ENCODE measurements around the gene BACH2.

BACH2 gene

DNA sequence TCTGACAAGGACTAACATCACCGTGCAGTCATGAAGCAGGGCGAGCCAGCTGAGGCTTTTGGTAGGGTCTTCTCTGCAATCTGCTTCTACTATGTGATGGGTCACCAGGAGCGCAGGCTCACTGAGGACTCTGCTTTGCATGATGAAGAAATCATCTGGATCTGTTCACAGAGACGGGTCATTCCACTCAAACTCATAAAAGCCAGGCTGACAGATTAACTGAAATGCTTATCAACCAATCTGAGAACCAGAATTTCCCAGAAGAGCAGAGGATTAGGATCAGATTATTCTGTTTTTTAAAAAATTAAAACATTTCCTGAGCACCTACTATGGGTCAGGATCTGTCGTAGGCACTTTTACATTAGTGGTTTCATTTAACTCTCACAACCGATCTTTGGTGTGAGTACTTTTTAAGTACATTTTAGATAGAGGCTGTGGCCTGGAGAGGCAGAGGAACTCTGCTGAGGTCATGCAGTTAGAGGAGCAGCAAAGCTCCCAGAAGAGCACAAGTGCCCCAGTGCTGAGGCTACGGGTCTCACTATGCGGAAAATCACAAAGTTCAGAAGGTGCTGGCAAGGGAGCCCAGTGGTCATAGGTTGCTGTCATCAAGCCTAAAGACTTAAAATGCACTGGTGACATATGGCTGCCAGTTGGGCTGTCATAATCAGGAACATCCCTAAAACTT is 109.1 kb downstream of the BACH2 start:
- DNase-seq (ENCODE audit: low read depth in 1 of 2, low spot score in 1 of 2), result no peak
- Histone ChIP-seq H3K27ac (replicated peaks) (no peak overlapping the region), H3K27me3 (ENCODE audit: insufficient read depth, poor library complexity, severe bottlenecking) (no peaks in the 10 kb centered on the region), H3K4me3 (replicated peaks; ENCODE audit: insufficient read depth, low read length) (no peak overlapping the region)
- TF ChIP-seq, protein P1, sequence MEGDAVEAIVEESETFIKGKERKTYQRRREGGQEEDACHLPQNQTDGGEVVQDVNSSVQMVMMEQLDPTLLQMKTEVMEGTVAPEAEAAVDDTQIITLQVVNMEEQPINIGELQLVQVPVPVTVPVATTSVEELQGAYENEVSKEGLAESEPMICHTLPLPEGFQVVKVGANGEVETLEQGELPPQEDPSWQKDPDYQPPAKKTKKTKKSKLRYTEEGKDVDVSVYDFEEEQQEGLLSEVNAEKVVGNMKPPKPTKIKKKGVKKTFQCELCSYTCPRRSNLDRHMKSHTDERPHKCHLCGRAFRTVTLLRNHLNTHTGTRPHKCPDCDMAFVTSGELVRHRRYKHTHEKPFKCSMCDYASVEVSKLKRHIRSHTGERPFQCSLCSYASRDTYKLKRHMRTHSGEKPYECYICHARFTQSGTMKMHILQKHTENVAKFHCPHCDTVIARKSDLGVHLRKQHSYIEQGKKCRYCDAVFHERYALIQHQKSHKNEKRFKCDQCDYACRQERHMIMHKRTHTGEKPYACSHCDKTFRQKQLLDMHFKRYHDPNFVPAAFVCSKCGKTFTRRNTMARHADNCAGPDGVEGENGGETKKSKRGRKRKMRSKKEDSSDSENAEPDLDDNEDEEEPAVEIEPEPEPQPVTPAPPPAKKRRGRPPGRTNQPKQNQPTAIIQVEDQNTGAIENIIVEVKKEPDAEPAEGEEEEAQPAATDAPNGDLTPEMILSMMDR (IDR thresholded peaks at IDR 0.05; ENCODE audit: insufficient read depth, low read length), result no peak
- TF ChIP-seq SPI1 (IDR thresholded peaks at IDR 0.05; ENCODE audit: borderline replicate concordance, low read depth) (no peak), POLR2AphosphoS5 (IDR thresholded peaks at IDR 0.05; ENCODE audit: low read depth) (no peak), GABPA (IDR thresholded peaks at IDR 0.05; ENCODE audit: low read depth) (no peak)
- TF ChIP-seq, protein P2, sequence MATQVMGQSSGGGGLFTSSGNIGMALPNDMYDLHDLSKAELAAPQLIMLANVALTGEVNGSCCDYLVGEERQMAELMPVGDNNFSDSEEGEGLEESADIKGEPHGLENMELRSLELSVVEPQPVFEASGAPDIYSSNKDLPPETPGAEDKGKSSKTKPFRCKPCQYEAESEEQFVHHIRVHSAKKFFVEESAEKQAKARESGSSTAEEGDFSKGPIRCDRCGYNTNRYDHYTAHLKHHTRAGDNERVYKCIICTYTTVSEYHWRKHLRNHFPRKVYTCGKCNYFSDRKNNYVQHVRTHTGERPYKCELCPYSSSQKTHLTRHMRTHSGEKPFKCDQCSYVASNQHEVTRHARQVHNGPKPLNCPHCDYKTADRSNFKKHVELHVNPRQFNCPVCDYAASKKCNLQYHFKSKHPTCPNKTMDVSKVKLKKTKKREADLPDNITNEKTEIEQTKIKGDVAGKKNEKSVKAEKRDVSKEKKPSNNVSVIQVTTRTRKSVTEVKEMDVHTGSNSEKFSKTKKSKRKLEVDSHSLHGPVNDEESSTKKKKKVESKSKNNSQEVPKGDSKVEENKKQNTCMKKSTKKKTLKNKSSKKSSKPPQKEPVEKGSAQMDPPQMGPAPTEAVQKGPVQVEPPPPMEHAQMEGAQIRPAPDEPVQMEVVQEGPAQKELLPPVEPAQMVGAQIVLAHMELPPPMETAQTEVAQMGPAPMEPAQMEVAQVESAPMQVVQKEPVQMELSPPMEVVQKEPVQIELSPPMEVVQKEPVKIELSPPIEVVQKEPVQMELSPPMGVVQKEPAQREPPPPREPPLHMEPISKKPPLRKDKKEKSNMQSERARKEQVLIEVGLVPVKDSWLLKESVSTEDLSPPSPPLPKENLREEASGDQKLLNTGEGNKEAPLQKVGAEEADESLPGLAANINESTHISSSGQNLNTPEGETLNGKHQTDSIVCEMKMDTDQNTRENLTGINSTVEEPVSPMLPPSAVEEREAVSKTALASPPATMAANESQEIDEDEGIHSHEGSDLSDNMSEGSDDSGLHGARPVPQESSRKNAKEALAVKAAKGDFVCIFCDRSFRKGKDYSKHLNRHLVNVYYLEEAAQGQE (IDR thresholded peaks at IDR 0.05; ENCODE audit: insufficient replicate concordance, low read depth), result no peak

- Histone ChIP-seq H3K4me3 (replicated peaks; ENCODE audit: insufficient read depth, low read length) (no peak overlapping the region), H3K27ac (replicated peaks) (no peak overlapping the region), H3K27me3 (ENCODE audit: insufficient read depth, poor library complexity, severe bottlenecking) (no peaks in the 10 kb centered on the region)
- no peak for DNase-seq (ENCODE audit: low read depth in 1 of 2, low spot score in 1 of 2)
- no peak for TF ChIP-seq POLR2AphosphoS5 (IDR thresholded peaks at IDR 0.05; ENCODE audit: low read depth)
- TF ChIP-seq GABPA (IDR thresholded peaks at IDR 0.05; ENCODE audit: low read depth), result no peak
- TF ChIP-seq, protein P1 (IDR thresholded peaks at IDR 0.05; ENCODE audit: insufficient read depth, low read length), result no peak
- no peak for TF ChIP-seq SPI1 (IDR thresholded peaks at IDR 0.05; ENCODE audit: borderline replicate concordance, low read depth)
- TF ChIP-seq, protein P2 (IDR thresholded peaks at IDR 0.05; ENCODE audit: insufficient replicate concordance, low read depth), result no peak
Measured at GRCh38 chr6:90186637-90187371, 109.8 kb downstream of the BACH2 start.

DNA sequence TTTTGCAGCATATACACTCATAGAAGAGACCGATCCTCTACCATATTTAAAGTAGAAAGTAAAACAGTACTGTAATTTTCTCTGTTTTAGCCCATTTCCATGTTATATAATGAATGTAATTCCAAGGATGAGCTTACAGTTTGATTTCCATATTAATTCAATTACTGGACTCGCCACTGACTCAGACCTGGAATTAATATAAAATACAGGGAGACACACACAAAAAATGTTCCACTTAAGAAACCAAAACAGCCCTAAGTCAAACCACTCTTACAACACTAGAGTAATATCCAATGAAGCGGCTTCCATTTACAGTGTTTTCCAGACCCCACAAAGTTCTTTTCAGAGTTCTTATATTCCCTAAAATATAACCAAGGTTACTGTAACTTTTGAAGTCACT is 110.6 kb downstream of the BACH2 start:
- H3K27me3 ChIP-seq (ENCODE audit: insufficient read depth, poor library complexity, severe bottlenecking), result no peaks in the 10 kb centered on the region
- no peak for DNase-seq (ENCODE audit: low read depth in 1 of 2, low spot score in 1 of 2)
- H3K4me3 ChIP-seq (replicated peaks; ENCODE audit: insufficient read depth, low read length), result no peak overlapping the region
- TF ChIP-seq, protein P2 (IDR thresholded peaks at IDR 0.05; ENCODE audit: insufficient replicate concordance, low read depth), result no peak
- TF ChIP-seq, protein P1 (IDR thresholded peaks at IDR 0.05; ENCODE audit: insufficient read depth, low read length), result no peak
- TF ChIP-seq GABPA (IDR thresholded peaks at IDR 0.05; ENCODE audit: low read depth), result no peak
- TF ChIP-seq POLR2AphosphoS5 (IDR thresholded peaks at IDR 0.05; ENCODE audit: low read depth), result no peak
- TF ChIP-seq SPI1 (IDR thresholded peaks at IDR 0.05; ENCODE audit: borderline replicate concordance, low read depth), result no peak
- H3K27ac ChIP-seq (replicated peaks), result no peak overlapping the region
